ENCODE data around the gene ATAD1. TPM values are rescaled to one million over a fixed set of nuclear protein-coding genes. Genes with fewer than 3 reads are reported as not detected.

ATAD1 gene
- total and polyA plus RNA-seq, 4 donors, result 11.6 to 50.2 (median 28.7) TPM

DNA sequence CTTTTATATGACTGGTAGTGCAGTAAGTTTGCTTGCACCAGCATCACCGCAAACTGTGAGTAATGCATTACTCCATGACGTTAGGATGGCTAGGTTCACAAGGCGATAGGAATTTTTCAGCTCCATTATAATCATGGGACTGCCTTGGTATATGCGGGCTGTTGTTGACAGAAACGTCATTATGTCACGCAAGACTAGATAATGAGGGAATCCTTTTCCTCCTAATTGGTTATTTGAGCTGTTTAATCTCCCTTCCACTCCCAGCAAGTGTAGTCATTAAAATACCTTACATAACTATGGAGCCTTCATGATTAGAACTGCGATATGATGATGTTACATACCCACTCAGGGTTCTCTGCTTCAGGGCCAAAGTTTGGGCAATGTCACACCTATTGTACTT lies 28.0 kb upstream of the ATAD1 start:
- Histone ChIP-seq H3K27me3 (ENCODE audit: control insufficient read depth in 3 of 3, insufficient read depth in 3 of 3, low read length in 2 of 3) (no peaks in the 10 kb centered on the region), H3K4me3 (no peak overlapping the region), H3K9ac (ENCODE audit: insufficient read depth in 1 of 2, low read length in 2 of 2) (no peak overlapping the region), H3K9me3 (ENCODE audit: control insufficient read depth in 4 of 4, insufficient read depth in 3 of 4, low read length in 3 of 4) (no peaks in the 10 kb centered on the region), H3K36me3 (ENCODE audit: control insufficient read depth in 4 of 4, insufficient read depth in 4 of 4, low read length in 4 of 4) (no peaks in the 10 kb centered on the region), H3K27ac (ENCODE audit: low read depth in 1 of 2, low read length in 1 of 2) (no peak overlapping the region), H3K4me1 (ENCODE audit: control insufficient read depth in 5 of 5, insufficient read depth in 5 of 5, low read length in 5 of 5) (peaks cover 0 to 1% (median 0%) of the 10 kb centered on the region in 5 donors)
- TF ChIP-seq CTCF (IDR thresholded peaks at IDR 0.05; ENCODE audit: control extremely low read depth, extremely low read depth), result no peak
- ATAC-seq (ENCODE audit: insufficient read depth, low FRiP score) (no peak), DNase-seq (no peak)
- WGBS, 2 donors, result 79 to 91% methylated on average over 7 of the region's 7 CpGs

- Histone ChIP-seq H3K9ac (ENCODE audit: insufficient read depth in 1 of 2, low read length in 2 of 2) (no peak overlapping the region), H3K4me1 (ENCODE audit: control insufficient read depth in 5 of 5, insufficient read depth in 5 of 5, low read length in 5 of 5) (peaks cover 0 to 1% (median 0%) of the 10 kb centered on the region in 5 donors), H3K9me3 (ENCODE audit: control insufficient read depth in 4 of 4, insufficient read depth in 3 of 4, low read length in 3 of 4) (no peaks in the 10 kb centered on the region), H3K27ac (ENCODE audit: low read depth in 1 of 2, low read length in 1 of 2) (no peak overlapping the region), H3K4me3 (no peak overlapping the region), H3K36me3 (ENCODE audit: control insufficient read depth in 4 of 4, insufficient read depth in 4 of 4, low read length in 4 of 4) (no peaks in the 10 kb centered on the region), H3K27me3 (ENCODE audit: control insufficient read depth in 3 of 3, insufficient read depth in 3 of 3, low read length in 2 of 3) (no peaks in the 10 kb centered on the region)
- no peak for TF ChIP-seq CTCF (IDR thresholded peaks at IDR 0.05; ENCODE audit: control extremely low read depth, extremely low read depth)
- 92 to 96% methylated on average over 3 of the region's 3 CpGs for WGBS, 2 donors
- DNase-seq, result no peak
- ATAC-seq (ENCODE audit: insufficient read depth, low FRiP score), result no peak
These were observed 27.6 kb upstream of the ATAD1 start for GRCh38 chr10:87845624-87845998.

GRCh38 chr10:87844837-87845623 lies 27.0 kb upstream of the ATAD1 start:
- DNase-seq, result no peak
- H3K9me3 ChIP-seq (ENCODE audit: control insufficient read depth in 4 of 4, insufficient read depth in 3 of 4, low read length in 3 of 4), result no peaks in the 10 kb centered on the region
- H3K27me3 ChIP-seq (ENCODE audit: control insufficient read depth in 3 of 3, insufficient read depth in 3 of 3, low read length in 2 of 3), result no peaks in the 10 kb centered on the region
- no peak overlapping the region for H3K4me3 ChIP-seq
- H3K36me3 ChIP-seq (ENCODE audit: control insufficient read depth in 4 of 4, insufficient read depth in 4 of 4, low read length in 4 of 4), result no peaks in the 10 kb centered on the region
- 13 to 25% methylated on average over 1 of the region's 1 CpG for WGBS, 2 donors
- no peak for ATAC-seq (ENCODE audit: insufficient read depth, low FRiP score)
- TF ChIP-seq CTCF (IDR thresholded peaks at IDR 0.05; ENCODE audit: control extremely low read depth, extremely low read depth), result no peak
- H3K4me1 ChIP-seq (ENCODE audit: control insufficient read depth in 5 of 5, insufficient read depth in 5 of 5, low read length in 5 of 5), result peaks cover 0 to 1% (median 0%) of the 10 kb centered on the region in 5 donors
- H3K27ac ChIP-seq (ENCODE audit: low read depth in 1 of 2, low read length in 1 of 2), result no peak overlapping the region
- no peak overlapping the region for H3K9ac ChIP-seq (ENCODE audit: insufficient read depth in 1 of 2, low read length in 2 of 2)
